Smooth muscle cell (in vitro differentiated cells): Measurements from ENCODE around the gene PDE4D. TPM values are rescaled to one million over a fixed set of nuclear protein-coding genes. Genes with fewer than 3 reads are reported as not detected.

Source experiments
- DNase-seq: peaks from one replicate; lab custom pipeline; 2025; ENCODE audit not compliant: unreplicated experiment; lab: John Stamatoyannopoulos, UW
- H2AFZ ChIP-seq: fragments of 200-600 bp; sonication (generic); 2 replicates; pipeline ENCODE4 v1.6.0; 2016; ENCODE audit warnings: antibody characterized with exemption, low read depth, mild to moderate bottlenecking
- H3F3A ChIP-seq: fragments of 200-600 bp; sonication (generic); 2 replicates; pipeline ENCODE4 v1.6.0; 2017; ENCODE audit warnings: antibody characterized with exemption, low read depth
- H3K27ac ChIP-seq: fragments of 200-600 bp; sonication (generic); 2 replicates; pipeline ENCODE4 v1.5.1; 2016; ENCODE audit warnings: low read depth, mild to moderate bottlenecking
- H3K27me3 ChIP-seq: fragments of 200-600 bp; sonication (generic); 2 replicates; pipeline ENCODE4 v1.6.1; 2016; ENCODE audit warnings: low read depth, mild to moderate bottlenecking
- H3K36me3 ChIP-seq: fragments of 200-600 bp; sonication (generic); 2 replicates; pipeline ENCODE4 v1.5.1; 2016; ENCODE audit warnings: low read depth
- H3K4me1 ChIP-seq: fragments of 200-600 bp; sonication (generic); 2 replicates; pipeline ENCODE4 v1.5.1; 2016; ENCODE audit warnings: low read depth
- H3K4me2 ChIP-seq: fragments of 200-600 bp; sonication (generic); 2 replicates; pipeline ENCODE4 v1.6.0; 2016; ENCODE audit warnings: mild to moderate bottlenecking
- H3K4me3 ChIP-seq: fragments of 200-600 bp; sonication (generic); 2 replicates; pipeline ENCODE4 v1.5.1; 2016; ENCODE audit warnings: mild to moderate bottlenecking
- H3K79me2 ChIP-seq: fragments of 200-600 bp; sonication (generic); 2 replicates; pipeline ENCODE4 v1.6.0; 2016; ENCODE audit warnings: low read depth, mild to moderate bottlenecking
- H3K9ac ChIP-seq: fragments of 200-600 bp; sonication (generic); 2 replicates; pipeline ENCODE4 v1.6.0; 2016; ENCODE audit warnings: low read depth
- H3K9me3 ChIP-seq: fragments of 200-600 bp; sonication (generic); replicated peaks from 2 replicates; pipeline ENCODE4 v1.5.1; 2016; ENCODE audit warnings: low read depth
- H4K20me1 ChIP-seq: fragments of 200-600 bp; sonication (generic); 2 replicates; pipeline ENCODE4 v1.6.0; 2016; ENCODE audit warnings: low read depth
- WGBS: methylation state at CpG from one replicate; pipeline ENCODE4 v1.1.7; 2016; ENCODE audit warnings: low lambda C conversion rate; 5-methylcytosine and 5-hydroxymethylcytosine counted together
- polyA plus RNA-seq: library from polyadenylated mRNA; unstranded; fragments of >200 nt; fragmentation: Nextera tagmentation; extraction: Ambion mirVana; gene quantifications from 2 replicates; pipeline ENCODE4 v1.2.1, GENCODE V29; 2016
- total RNA-seq: library from RNA; depleted of rRNA; stranded (reverse); fragments of >200 nt; gene quantifications from 2 replicates; pipeline ENCODE4 v1.2.3, GENCODE V29; 2014
- TF ChIP-seq, protein P1 (sequence below): fragments of 200-600 bp; sonication (generic); IDR thresholded peaks from 2 replicates; pipeline ENCODE4 v1.5.1; 2017; ENCODE audit warnings: borderline replicate concordance, mild to moderate bottlenecking, antibody characterized with exemption; ENCODE audit not compliant: insufficient read depth, poor library complexity, severe bottlenecking

PDE4D gene
- total and polyA plus RNA-seq, 2 experiments from 2014 or later: 16.4 to 61.0 TPM

DNA sequence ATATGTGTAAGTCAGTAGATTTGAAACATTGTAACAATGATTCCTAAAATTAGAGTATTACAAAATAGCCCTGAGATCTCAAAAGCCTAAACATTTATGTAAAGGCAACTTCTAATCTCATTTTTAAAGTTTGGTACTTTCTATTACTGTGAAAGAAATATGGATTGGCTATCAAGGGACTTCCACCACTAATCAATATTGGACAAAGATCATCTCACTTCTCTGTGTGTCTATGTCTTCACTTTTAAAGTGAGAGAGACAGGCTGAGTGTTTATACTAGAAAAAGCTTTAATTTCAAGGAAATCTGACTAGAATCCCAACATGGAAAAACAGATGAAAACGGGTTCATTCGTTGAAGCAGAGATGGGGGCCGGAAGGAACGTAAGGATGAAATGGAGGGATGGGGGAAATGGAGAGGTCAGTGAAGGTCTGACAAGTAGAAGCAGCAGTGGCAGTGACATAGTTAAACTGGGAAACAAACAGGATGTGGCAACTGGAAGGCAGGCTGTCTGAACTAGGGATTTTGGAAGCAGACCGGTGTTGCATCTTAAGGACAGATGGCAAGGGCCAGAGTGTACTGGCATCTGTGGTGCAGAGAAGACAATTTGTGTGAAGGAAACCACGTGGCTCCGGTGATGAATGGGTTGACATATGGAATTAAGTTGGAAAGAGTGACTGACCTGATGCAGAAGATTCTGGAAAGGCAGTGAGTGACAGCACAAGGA lies 60.8 kb downstream of the PDE4D start:
- no peaks in the 10 kb centered on the region for H3K79me2 ChIP-seq
- H3K4me2 ChIP-seq: peak overlapping the region; percentile 66
- no peaks in the 10 kb centered on the region for H3F3A ChIP-seq
- H4K20me1 ChIP-seq: no peaks in the 10 kb centered on the region
- H3K4me1 ChIP-seq: peaks cover 15% of the 10 kb centered on the region
- TF ChIP-seq, protein P1, sequence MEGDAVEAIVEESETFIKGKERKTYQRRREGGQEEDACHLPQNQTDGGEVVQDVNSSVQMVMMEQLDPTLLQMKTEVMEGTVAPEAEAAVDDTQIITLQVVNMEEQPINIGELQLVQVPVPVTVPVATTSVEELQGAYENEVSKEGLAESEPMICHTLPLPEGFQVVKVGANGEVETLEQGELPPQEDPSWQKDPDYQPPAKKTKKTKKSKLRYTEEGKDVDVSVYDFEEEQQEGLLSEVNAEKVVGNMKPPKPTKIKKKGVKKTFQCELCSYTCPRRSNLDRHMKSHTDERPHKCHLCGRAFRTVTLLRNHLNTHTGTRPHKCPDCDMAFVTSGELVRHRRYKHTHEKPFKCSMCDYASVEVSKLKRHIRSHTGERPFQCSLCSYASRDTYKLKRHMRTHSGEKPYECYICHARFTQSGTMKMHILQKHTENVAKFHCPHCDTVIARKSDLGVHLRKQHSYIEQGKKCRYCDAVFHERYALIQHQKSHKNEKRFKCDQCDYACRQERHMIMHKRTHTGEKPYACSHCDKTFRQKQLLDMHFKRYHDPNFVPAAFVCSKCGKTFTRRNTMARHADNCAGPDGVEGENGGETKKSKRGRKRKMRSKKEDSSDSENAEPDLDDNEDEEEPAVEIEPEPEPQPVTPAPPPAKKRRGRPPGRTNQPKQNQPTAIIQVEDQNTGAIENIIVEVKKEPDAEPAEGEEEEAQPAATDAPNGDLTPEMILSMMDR: no peak
- H3K9me3 ChIP-seq: no peaks in the 10 kb centered on the region
- no peak overlapping the region for H2AFZ ChIP-seq
- DNase-seq: no peak
- WGBS: 80% methylated on average over 7 of the region's 7 CpGs
- H3K27ac ChIP-seq: no peak overlapping the region
- no peak overlapping the region for H3K9ac ChIP-seq
- no peaks in the 10 kb centered on the region for H3K27me3 ChIP-seq
- H3K36me3 ChIP-seq: no peaks in the 10 kb centered on the region
- H3K4me3 ChIP-seq: no peak overlapping the region

DNA sequence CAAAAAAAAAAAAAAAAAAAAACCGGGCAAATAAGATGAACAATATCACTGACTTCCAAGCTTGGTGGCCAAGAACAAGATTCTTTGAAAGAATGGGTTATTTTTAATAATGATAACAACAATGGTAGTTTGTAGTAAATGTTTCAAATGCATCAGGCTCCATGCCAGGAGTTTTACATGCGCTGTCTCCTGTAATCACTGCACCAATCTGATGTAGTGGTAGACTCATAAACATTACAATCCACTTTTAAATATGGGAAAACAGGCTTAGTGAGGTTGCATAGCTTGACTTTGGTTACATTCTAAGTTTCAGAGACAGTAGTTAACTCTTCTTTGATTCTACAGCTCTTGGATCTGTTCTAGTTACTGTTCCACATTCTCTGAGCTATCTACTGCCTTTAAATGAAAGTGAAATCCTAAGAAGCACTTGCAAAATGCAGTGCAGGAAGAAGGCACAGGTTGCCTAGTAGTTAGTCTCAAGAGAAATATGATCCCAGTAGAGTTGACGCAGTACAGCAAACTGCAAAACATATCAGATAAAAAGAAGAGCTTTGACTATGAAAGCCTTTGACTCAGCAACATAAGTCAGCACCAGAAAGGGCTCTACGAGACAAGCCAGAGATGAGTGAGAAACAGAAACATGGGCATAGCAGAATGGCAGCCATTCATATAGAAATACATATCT lies 62.1 kb downstream of the PDE4D start:
- Histone ChIP-seq H3K9me3 (no peaks in the 10 kb centered on the region), H3K4me2 (peak overlapping the region; percentile 66), H3K27me3 (no peaks in the 10 kb centered on the region), H3K36me3 (no peaks in the 10 kb centered on the region), H3K79me2 (no peaks in the 10 kb centered on the region), H3K9ac (no peak overlapping the region), H3F3A (no peaks in the 10 kb centered on the region), H3K27ac (peak overlapping the region; percentile 47), H4K20me1 (no peaks in the 10 kb centered on the region), H3K4me1 (peaks cover 15% of the 10 kb centered on the region), H3K4me3 (no peak overlapping the region), H2AFZ (no peak overlapping the region)
- no peak for DNase-seq
- WGBS: 35% methylated on average over 4 of the region's 4 CpGs
- TF ChIP-seq, protein P1: no peak

DNA sequence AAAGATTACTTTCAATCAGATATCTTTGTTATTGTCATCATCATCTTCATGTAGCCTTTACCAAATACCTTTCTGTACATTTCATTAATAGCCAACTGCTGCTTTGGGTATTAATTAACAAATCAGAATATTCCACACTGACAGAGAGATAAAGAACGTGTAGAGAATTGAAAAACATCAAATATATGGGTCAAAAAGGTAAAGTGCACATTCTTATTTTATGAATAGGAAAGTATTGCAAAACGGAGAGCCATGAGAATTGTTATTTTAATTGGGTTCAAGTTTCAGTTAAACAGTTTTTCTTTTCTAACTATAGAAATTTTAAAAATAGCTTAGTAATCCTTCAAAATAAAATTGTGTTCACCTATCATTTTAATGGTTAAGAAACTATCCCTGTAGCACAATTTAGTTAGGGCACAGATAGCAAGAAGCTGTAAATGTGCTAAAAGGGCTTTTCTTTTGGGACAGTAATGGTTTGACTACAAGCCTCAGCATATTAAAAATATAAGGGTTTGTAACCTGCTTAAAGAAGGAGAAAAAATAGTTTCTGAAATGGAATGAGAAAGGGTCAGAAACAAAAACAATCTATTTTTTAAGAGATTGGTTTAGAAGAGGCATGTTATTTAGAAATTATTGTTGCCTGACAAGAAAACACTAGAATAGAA lies 62.9 kb downstream of the PDE4D start:
- no peak overlapping the region for H3K4me3 ChIP-seq
- no peaks in the 10 kb centered on the region for H3K79me2 ChIP-seq
- H4K20me1 ChIP-seq: no peaks in the 10 kb centered on the region
- H3K27me3 ChIP-seq: no peaks in the 10 kb centered on the region
- WGBS: 82% methylated on average over 2 of the region's 2 CpGs
- TF ChIP-seq, protein P1: no peak
- H3K27ac ChIP-seq: peak overlapping the region; percentile 54
- peaks cover 15% of the 10 kb centered on the region for H3K4me1 ChIP-seq
- H3F3A ChIP-seq: no peaks in the 10 kb centered on the region
- H3K36me3 ChIP-seq: no peaks in the 10 kb centered on the region
- no peak overlapping the region for H3K4me2 ChIP-seq
- DNase-seq: no peak
- no peak overlapping the region for H2AFZ ChIP-seq
- H3K9ac ChIP-seq: no peak overlapping the region
- H3K9me3 ChIP-seq: no peaks in the 10 kb centered on the region
